Neutrophil (primary cell): ENCODE data around the gene TMEM169.

Experiments used
- H3K27ac ChIP-seq: fragments of 200-600 bp; sonication (generic); 2 replicates; pipeline ENCODE4 v1.5.1; 2016; ENCODE audit warnings: mild to moderate bottlenecking, moderate library complexity
- H3K27me3 ChIP-seq: fragments of 200-600 bp; sonication (generic); 2 replicates; pipeline ENCODE4 v1.6.0; 2016; ENCODE audit warnings: mild to moderate bottlenecking
- H3K36me3 ChIP-seq: fragments of 200-600 bp; sonication (generic); 2 replicates; pipeline ENCODE4 v1.5.1; 2017
- H3K4me1 ChIP-seq, 2 experiments: fragments of 200-600 bp in 1 of 2; sonication (generic) in 1 of 2; 1 replicate in 1 of 2; 2 replicates in 1 of 2; pipeline versions ENCODE4 v1.5.1 to v1.6.1; 2013 to 2016; ENCODE audit warnings: low read depth in 1 of 2, low read length in 1 of 2, mild to moderate bottlenecking in 1 of 2, moderate library complexity in 1 of 2; ENCODE audit not compliant: control insufficient read depth in 1 of 2, insufficient read depth in 1 of 2
- H3K4me3 ChIP-seq, 2 experiments: fragments of 200-600 bp in 1 of 2; sonication (generic) in 1 of 2; 1 replicate in 1 of 2; 2 replicates in 1 of 2; pipeline ENCODE4 v1.5.1; 2013 to 2016; ENCODE audit warnings: low read depth in 1 of 2, low read length in 1 of 2, mild to moderate bottlenecking in 1 of 2, moderate library complexity in 1 of 2
- H3K9me3 ChIP-seq: fragments of 200-600 bp; sonication (generic); 2 replicates; pipeline ENCODE4 v1.5.1; 2016
- CTCF ChIP-seq: fragments of 200-600 bp; sonication (generic); IDR thresholded peaks from 2 replicates; pipeline ENCODE4 v1.5.1; 2016; ENCODE audit warnings: antibody characterized with exemption

The TMEM169 gene

GRCh38 chr2:216107320-216107719, 25.6 kb downstream of the TMEM169 start:
- no peaks in the 10 kb centered on the region for H3K27me3 ChIP-seq
- H3K4me1 ChIP-seq, result peaks cover 22 to 28% of the 10 kb centered on the region in 2 experiments
- H3K27ac ChIP-seq, result no peak overlapping the region
- H3K36me3 ChIP-seq, result peaks cover 6% of the 10 kb centered on the region
- no peaks in the 10 kb centered on the region for H3K9me3 ChIP-seq
- H3K4me3 ChIP-seq, result no peak overlapping the region
- TF ChIP-seq CTCF, result no peak

- Histone ChIP-seq H3K27me3 (no peaks in the 10 kb centered on the region), H3K4me3 (no peak overlapping the region), H3K36me3 (peaks cover 11% of the 10 kb centered on the region), H3K4me1 (peaks cover 22 to 28% of the 10 kb centered on the region in 2 experiments), H3K27ac (no peak overlapping the region), H3K9me3 (no peaks in the 10 kb centered on the region)
- TF ChIP-seq CTCF, result no peak
Observed at GRCh38 chr2:216107760-216108159, 26.0 kb downstream of the TMEM169 start.

- no peak for TF ChIP-seq CTCF
- Histone ChIP-seq H3K36me3 (peaks cover 17% of the 10 kb centered on the region), H3K27me3 (no peaks in the 10 kb centered on the region), H3K27ac (peak overlapping the region; percentile 90), H3K4me3 (peak overlapping the region; percentile 88 to 94), H3K9me3 (no peaks in the 10 kb centered on the region), H3K4me1 (peaks cover 22 to 29% of the 10 kb centered on the region in 2 experiments)
Observed at GRCh38 chr2:216108310-216108966, 26.7 kb downstream of the TMEM169 start.

GRCh38 chr2:216108967-216109921, 27.5 kb downstream of the TMEM169 start, which contains the start of gene XRCC5:
Gene XRCC5, plus strand, starts transcription at chr2:216109348. Its CDS starts 89 bp downstream, at chr2:216109437.
- Histone ChIP-seq H3K27me3 (no peaks in the 10 kb centered on the region), H3K4me3 (peak within 1 kb of the TSS; percentile 88 to 94), H3K9me3 (no peaks in the 10 kb centered on the region), H3K36me3 (peaks cover 25% of the 10 kb centered on the region), H3K4me1 (peaks cover 27 to 37% of the 10 kb centered on the region in 2 experiments), H3K27ac (peak within 1 kb of the TSS; percentile 90)
- TF ChIP-seq CTCF, result peak; percentile 48

- H3K27ac ChIP-seq, result peak overlapping the region; percentile 90
- TF ChIP-seq CTCF, result peak; percentile 40
- no peaks in the 10 kb centered on the region for H3K9me3 ChIP-seq
- H3K4me3 ChIP-seq, result peak overlapping the region; percentile 88 to 94
- H3K36me3 ChIP-seq, result peaks cover 28% of the 10 kb centered on the region
- peaks cover 33 to 44% of the 10 kb centered on the region in 2 experiments for H3K4me1 ChIP-seq
- no peaks in the 10 kb centered on the region for H3K27me3 ChIP-seq
Observed at GRCh38 chr2:216109962-216110614, 28.4 kb downstream of the TMEM169 start.
